ENCODE measurements around the gene BCAM. TPM values are rescaled to one million over a fixed set of nuclear protein-coding genes. Genes with fewer than 3 reads are reported as not detected.

Gene BCAM
- total RNA-seq, 4 donors from 2014 or later, result 32.2 to 40.2 (median 37.1) TPM

DNA sequence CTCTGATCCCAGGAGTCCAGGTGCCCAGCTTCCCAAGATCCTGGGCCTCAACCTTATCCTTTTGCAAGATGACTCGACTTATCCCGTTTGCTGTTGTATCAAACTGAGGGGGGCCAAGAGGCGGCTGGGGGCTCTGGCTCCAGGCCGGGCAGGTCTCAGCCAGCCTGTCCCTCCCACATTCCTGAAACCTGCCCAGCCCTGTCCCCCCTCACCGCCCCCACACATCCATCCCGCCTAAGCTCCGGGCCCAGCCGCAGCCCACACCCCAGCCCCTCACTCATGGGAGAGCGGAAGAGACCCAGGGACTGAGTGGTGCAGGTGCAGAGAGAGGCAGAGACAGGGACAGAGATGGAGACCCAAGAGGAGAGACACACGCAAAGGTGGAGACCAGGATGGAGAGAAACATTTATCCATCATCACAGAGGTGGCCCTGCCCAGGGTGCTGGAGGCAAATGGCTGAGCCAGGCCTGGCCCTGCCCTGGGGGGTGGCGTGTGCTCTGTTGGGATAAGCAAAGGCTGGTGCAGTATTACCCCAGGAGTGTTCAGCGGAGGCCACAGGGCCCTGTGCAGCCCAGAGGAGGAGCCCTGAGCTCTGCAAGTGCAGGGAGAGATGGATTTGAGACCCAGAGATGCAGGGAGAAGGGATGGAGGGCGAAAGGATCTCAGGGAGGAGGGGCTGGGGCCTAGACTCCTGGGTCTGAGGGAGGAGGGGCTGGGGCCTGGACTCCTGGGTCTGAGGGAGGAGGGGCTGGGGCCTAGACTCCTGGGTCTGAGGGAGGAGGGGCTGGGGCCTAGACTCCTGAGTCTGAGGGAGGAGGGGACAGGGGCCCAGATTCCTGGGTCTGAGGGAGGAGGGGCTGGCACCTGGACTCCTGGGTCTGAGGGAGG, 1.6 kb downstream of the BCAM start:
- no peak overlapping the region for H3K27ac ChIP-seq
- H3K27me3 ChIP-seq, result no peaks in the 10 kb centered on the region
- no peaks in the 10 kb centered on the region for H3K36me3 ChIP-seq
- H3K9me3 ChIP-seq, result no peaks in the 10 kb centered on the region
- no peak for DNase-seq
- H3K4me1 ChIP-seq, result peaks cover 0 to 23% (median 4%) of the 10 kb centered on the region in 4 donors
- peak overlapping the region in 1 of 4 donors; percentile 6 for H3K4me3 ChIP-seq
- no peak for TF ChIP-seq POLR2A (IDR thresholded peaks at IDR 0.05)
- no peak for TF ChIP-seq CTCF (IDR thresholded peaks at IDR 0.05)

GRCh38 chr19:44811122-44811419, 2.2 kb downstream of the BCAM start:
- no peaks in the 10 kb centered on the region for H3K27me3 ChIP-seq
- DNase-seq, result no peak
- TF ChIP-seq CTCF (IDR thresholded peaks at IDR 0.05) (no peak), POLR2A (IDR thresholded peaks at IDR 0.05) (no peak)
- H3K4me3 ChIP-seq, result no peak overlapping the region
- no peaks in the 10 kb centered on the region for H3K36me3 ChIP-seq
- no peaks in the 10 kb centered on the region for H3K9me3 ChIP-seq
- no peak overlapping the region for H3K27ac ChIP-seq
- peaks cover 0 to 23% (median 4%) of the 10 kb centered on the region in 4 donors for H3K4me1 ChIP-seq

GRCh38 chr19:44812142-44812718, 3.3 kb downstream of the BCAM start:
- no peak for TF ChIP-seq CTCF (IDR thresholded peaks at IDR 0.05)
- TF ChIP-seq POLR2A (IDR thresholded peaks at IDR 0.05), result no peak
- no peaks in the 10 kb centered on the region for H3K9me3 ChIP-seq
- H3K27me3 ChIP-seq, result no peaks in the 10 kb centered on the region
- H3K36me3 ChIP-seq, result no peaks in the 10 kb centered on the region
- H3K4me3 ChIP-seq, result no peak overlapping the region
- H3K4me1 ChIP-seq, result peaks cover 0 to 23% (median 4%) of the 10 kb centered on the region in 4 donors
- no peak overlapping the region for H3K27ac ChIP-seq
- DNase-seq, result no peak

DNA sequence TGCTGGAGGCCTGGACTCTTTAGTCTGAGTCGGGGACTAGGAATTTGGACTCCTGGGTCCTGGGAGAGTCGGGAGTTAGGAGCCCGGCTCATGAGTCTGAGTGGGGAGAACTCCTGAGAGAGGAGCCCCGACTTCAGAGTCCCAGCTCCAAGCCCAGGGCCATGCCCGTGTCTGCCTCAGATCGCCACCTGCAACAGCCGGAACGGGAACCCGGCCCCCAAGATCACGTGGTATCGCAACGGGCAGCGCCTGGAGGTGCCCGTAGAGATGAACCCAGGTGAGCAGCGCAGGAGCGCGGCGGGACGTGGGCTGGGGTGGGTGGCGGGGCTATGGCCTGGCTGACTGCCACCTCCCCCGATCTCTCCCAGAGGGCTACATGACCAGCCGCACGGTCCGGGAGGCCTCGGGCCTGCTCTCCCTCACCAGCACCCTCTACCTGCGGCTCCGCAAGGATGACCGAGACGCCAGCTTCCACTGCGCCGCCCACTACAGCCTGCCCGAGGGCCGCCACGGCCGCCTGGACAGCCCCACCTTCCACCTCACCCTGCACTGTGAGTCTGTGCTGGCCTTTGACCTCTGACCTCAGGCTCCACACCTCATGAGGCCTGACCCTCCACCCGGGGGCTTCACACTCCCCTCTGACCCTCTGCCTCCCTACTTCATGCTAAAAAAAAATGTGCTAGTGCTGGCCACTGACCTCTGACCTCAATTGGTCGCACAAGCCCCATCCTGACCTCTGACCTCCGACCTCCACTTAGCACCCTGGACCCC, 4.4 kb downstream of the BCAM start:
- DNase-seq, result no peak
- Histone ChIP-seq H3K4me1 (peaks cover 0 to 18% (median 4%) of the 10 kb centered on the region in 4 donors), H3K27ac (no peak overlapping the region), H3K36me3 (no peaks in the 10 kb centered on the region), H3K9me3 (no peaks in the 10 kb centered on the region), H3K4me3 (no peak overlapping the region), H3K27me3 (no peaks in the 10 kb centered on the region)
- TF ChIP-seq POLR2A (IDR thresholded peaks at IDR 0.05) (no peak), CTCF (IDR thresholded peaks at IDR 0.05) (no peak)

- Histone ChIP-seq H3K4me3 (no peak overlapping the region), H3K27ac (no peak overlapping the region), H3K27me3 (no peaks in the 10 kb centered on the region), H3K9me3 (no peaks in the 10 kb centered on the region), H3K4me1 (peaks cover 0 to 16% (median 2%) of the 10 kb centered on the region in 4 donors), H3K36me3 (no peaks in the 10 kb centered on the region)
- TF ChIP-seq POLR2A (IDR thresholded peaks at IDR 0.05) (no peak), CTCF (IDR thresholded peaks at IDR 0.05) (no peak)
- DNase-seq, result no peak
These were observed 5.1 kb downstream of the BCAM start for GRCh38 chr19:44813841-44814470.
